Measurements from ENCODE around the gene GNG7. TPM values are rescaled to one million over a fixed set of nuclear protein-coding genes. Genes with fewer than 3 reads are reported as not detected.
"Not testable (repeated sequence)": the region's sequence is repeated elsewhere in the genome, so short reads cannot be mapped to it uniquely, and the experiment has no call there.

GNG7 gene
- polyA plus RNA-seq, 1 donor = 2.2 TPM

DNA sequence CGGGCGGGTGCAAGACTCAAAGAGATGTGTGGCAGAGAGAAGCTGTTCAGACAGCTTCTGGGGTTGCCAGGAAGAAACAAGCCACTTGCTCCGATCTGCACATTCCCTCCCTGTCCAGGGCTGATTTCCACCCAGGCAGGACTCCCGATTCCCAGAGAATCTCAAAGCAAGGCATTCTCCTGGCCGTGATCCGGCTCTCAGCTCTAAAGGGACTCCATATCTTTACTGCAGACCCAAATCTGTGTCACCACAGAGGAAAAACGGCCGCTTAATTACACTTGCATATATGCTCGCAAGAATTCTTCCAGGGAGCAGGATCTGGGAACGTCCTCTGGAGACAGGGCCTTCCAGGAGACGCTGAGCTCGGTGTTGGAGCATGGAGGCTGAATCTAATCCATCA lies 25.7 kb downstream of the GNG7 start:
- Histone ChIP-seq H3K27ac (ENCODE audit: low read length) (no peak overlapping the region), H3K4me3 (ENCODE audit: low read length) (no peak overlapping the region), H3K4me1 (ENCODE audit: control insufficient read depth, insufficient read depth, low read length) (no peaks in the 10 kb centered on the region), H3K27me3 (ENCODE audit: control insufficient read depth, insufficient read depth, low read length) (peaks cover 15% of the 10 kb centered on the region), H3K9me3 (ENCODE audit: control insufficient read depth, low read depth, low read length) (no peaks in the 10 kb centered on the region), H3K36me3 (ENCODE audit: control insufficient read depth, insufficient read depth, low read length) (no peaks in the 10 kb centered on the region)
- no peak for DNase-seq
- no CpG with 5 or more reads among the region's 12 CpGs for WGBS (ENCODE audit: insufficient coverage, low lambda C conversion rate)

DNA sequence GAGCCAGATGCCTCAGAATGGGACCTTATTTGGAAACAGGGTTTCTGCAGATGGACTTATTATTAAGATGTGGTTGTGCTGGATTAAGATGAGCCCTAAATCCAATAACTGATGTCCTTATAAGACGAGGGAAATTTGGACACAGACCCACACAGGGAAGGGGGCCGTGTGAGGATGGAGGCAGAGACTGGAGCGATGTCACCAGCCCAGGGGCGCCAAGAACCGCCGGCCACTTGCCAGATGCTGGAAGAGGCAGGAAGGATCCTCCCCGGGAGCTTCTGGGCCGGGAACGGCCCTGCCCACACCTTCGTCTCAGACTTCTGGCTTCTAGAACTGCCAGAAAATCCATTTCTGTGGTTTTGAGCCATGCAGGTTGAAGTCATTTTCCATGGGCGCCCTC lies 26.6 kb downstream of the GNG7 start:
- H3K4me1 ChIP-seq (ENCODE audit: control insufficient read depth, insufficient read depth, low read length) = no peaks in the 10 kb centered on the region
- H3K9me3 ChIP-seq (ENCODE audit: control insufficient read depth, low read depth, low read length) = no peaks in the 10 kb centered on the region
- H3K4me3 ChIP-seq (ENCODE audit: low read length) = no peak overlapping the region
- no peaks in the 10 kb centered on the region for H3K36me3 ChIP-seq (ENCODE audit: control insufficient read depth, insufficient read depth, low read length)
- no CpG with 5 or more reads among the region's 11 CpGs for WGBS (ENCODE audit: insufficient coverage, low lambda C conversion rate)
- peaks cover 15% of the 10 kb centered on the region for H3K27me3 ChIP-seq (ENCODE audit: control insufficient read depth, insufficient read depth, low read length)
- no peak for DNase-seq
- H3K27ac ChIP-seq (ENCODE audit: low read length) = no peak overlapping the region

DNA sequence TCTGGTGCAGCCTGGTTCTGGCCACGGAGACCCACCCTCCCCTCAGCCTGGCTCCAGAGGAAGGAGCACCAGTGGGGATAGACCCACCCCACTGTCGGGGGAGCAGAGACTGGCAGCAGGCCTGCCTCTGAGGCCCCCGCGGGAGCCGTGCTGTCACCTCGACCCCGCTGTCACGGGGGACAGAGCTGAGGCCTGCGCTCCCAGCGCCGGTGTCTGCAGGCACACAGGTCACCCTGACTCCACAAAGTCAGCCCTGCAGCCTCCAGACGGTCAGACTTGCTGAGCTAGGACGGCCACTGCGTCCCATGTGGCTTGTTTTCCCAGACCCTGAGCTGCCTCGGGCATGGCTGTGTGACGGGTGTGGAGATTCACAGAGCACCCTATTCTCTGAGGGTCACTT lies 32.3 kb downstream of the GNG7 start:
- WGBS (ENCODE audit: insufficient coverage, low lambda C conversion rate) = no CpG with 5 or more reads among the region's 16 CpGs
- peaks cover 5% of the 10 kb centered on the region for H3K27me3 ChIP-seq (ENCODE audit: control insufficient read depth, insufficient read depth, low read length)
- no peak for DNase-seq
- H3K4me1 ChIP-seq (ENCODE audit: control insufficient read depth, insufficient read depth, low read length) = no peaks in the 10 kb centered on the region
- no peak overlapping the region for H3K27ac ChIP-seq (ENCODE audit: low read length)
- H3K4me3 ChIP-seq (ENCODE audit: low read length) = no peak overlapping the region
- H3K9me3 ChIP-seq (ENCODE audit: control insufficient read depth, low read depth, low read length) = no peaks in the 10 kb centered on the region
- H3K36me3 ChIP-seq (ENCODE audit: control insufficient read depth, insufficient read depth, low read length) = no peaks in the 10 kb centered on the region

DNA sequence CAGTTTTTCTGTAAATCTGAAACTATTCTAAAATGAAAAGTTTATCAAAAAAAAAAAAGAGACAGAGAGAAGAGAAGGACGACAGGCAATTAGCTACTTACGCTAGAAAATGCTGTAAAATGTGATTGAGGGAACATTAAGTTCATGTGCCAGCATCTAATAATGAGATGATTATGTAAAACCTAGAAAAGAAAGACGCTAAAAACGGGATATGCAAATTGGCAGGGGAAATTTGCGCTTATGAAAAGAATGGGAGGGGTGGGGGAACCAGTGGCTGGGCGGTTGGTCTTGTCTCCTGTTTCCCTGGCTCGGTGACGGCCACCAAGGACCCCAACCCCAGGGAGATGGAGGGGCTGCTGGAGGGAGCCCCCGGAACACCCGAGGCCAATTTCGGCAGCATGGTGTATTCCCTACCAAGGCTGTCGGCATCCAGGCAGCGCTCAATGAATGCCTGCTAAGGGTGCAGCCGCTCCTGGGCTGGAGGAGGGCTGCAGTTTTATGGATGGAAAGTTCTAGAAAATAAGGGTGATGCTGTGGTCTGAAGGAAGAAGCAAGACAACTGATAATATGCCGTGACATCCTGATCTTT lies 34.2 kb downstream of the GNG7 start:
- no peak for DNase-seq
- Histone ChIP-seq H3K36me3 (ENCODE audit: control insufficient read depth, insufficient read depth, low read length) (no peaks in the 10 kb centered on the region), H3K4me3 (ENCODE audit: low read length) (no peak overlapping the region), H3K27ac (ENCODE audit: low read length) (no peak overlapping the region), H3K27me3 (ENCODE audit: control insufficient read depth, insufficient read depth, low read length) (no peaks in the 10 kb centered on the region), H3K9me3 (ENCODE audit: control insufficient read depth, low read depth, low read length) (no peaks in the 10 kb centered on the region), H3K4me1 (ENCODE audit: control insufficient read depth, insufficient read depth, low read length) (no peaks in the 10 kb centered on the region)
- 92% methylated on average over 4 of the region's 15 CpGs for WGBS (ENCODE audit: insufficient coverage, low lambda C conversion rate)

DNA sequence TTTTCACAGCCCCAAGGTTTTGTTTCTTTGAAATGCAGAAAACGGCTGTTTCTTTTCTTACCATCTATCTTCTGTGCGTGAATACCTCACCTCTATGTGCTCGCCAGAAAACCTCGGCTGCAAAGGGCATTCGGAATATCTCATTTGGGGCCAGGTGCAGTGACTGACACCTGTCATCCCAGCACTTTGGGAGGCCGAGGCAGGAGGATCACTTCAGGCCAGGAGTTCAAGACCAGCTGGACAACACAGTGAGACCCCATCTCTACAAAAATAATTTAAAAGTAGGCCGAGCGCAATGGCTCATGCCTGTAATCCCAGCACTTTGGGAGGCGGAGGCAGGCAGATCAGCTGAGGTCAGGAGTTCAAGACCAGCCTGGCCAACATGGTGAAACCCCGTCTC lies 35.1 kb downstream of the GNG7 start:
- not testable (repeated sequence) for H3K27me3 ChIP-seq (ENCODE audit: control insufficient read depth, insufficient read depth, low read length); DNase-seq; H3K9me3 ChIP-seq (ENCODE audit: control insufficient read depth, low read depth, low read length); H3K4me3 ChIP-seq (ENCODE audit: low read length); H3K4me1 ChIP-seq (ENCODE audit: control insufficient read depth, insufficient read depth, low read length); H3K36me3 ChIP-seq (ENCODE audit: control insufficient read depth, insufficient read depth, low read length); H3K27ac ChIP-seq (ENCODE audit: low read length)
- WGBS (ENCODE audit: insufficient coverage, low lambda C conversion rate) = no CpG with 5 or more reads among the region's 10 CpGs

DNA sequence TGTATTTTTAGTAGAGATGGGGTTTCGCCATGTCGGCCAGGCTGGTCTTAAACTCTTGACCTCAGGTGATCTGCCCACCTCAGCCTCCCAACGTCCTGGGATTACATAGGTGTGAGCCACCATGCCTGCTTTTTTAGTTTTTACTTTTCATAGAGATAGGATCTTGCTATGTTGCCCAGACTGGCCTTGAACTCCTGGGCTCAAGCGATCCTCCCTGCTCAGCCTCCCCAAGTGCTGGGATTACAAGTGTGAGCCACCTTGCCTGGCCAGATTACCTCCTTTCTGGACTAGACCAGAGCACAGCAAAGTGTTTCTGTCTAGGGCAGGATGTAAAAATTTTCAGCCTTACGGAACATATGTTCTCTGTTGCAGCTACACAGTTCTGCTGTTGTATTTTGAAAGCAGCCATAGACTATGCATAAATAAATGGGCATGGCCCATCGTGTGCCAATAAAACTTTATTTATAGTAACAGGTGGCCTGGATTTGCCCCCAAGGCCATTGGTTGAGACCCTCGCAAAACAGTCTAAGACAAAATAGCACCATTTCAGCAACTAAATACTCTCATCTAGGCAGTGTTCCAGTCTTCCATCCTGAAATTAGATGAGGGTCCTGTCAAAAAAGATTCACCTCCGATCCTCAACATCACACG lies 36.0 kb downstream of the GNG7 start:
- Histone ChIP-seq H3K4me3 (ENCODE audit: low read length) (no peak overlapping the region), H3K27me3 (ENCODE audit: control insufficient read depth, insufficient read depth, low read length) (no peaks in the 10 kb centered on the region), H3K9me3 (ENCODE audit: control insufficient read depth, low read depth, low read length) (peaks cover 2% of the 10 kb centered on the region), H3K36me3 (ENCODE audit: control insufficient read depth, insufficient read depth, low read length) (no peaks in the 10 kb centered on the region), H3K4me1 (ENCODE audit: control insufficient read depth, insufficient read depth, low read length) (no peaks in the 10 kb centered on the region), H3K27ac (ENCODE audit: low read length) (no peak overlapping the region)
- no peak for DNase-seq
- 60% methylated on average over 1 of the region's 9 CpGs for WGBS (ENCODE audit: insufficient coverage, low lambda C conversion rate)

DNA sequence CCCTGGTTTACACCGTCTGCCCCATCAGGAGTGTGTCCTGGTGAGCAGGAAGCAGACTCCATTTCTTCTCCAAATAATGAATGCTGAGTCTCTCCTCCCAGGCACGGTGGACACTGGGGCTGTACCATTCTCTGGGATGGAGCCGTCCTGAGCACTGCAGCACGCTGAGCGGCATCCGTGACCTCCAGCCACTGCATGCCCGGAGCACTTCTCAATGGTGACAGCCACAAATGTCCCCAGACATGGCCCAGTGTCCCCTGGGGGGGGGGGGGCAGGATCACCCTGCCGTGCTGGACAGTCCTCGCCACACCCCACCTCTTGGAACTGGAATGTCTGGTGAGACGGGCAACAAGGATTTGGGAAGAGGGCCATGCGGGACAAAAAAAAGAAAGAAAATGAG lies 37.4 kb downstream of the GNG7 start:
- Histone ChIP-seq H3K27me3 (ENCODE audit: control insufficient read depth, insufficient read depth, low read length) (no peaks in the 10 kb centered on the region), H3K27ac (ENCODE audit: low read length) (no peak overlapping the region), H3K36me3 (ENCODE audit: control insufficient read depth, insufficient read depth, low read length) (no peaks in the 10 kb centered on the region), H3K9me3 (ENCODE audit: control insufficient read depth, low read depth, low read length) (peaks cover 2% of the 10 kb centered on the region), H3K4me1 (ENCODE audit: control insufficient read depth, insufficient read depth, low read length) (no peaks in the 10 kb centered on the region), H3K4me3 (ENCODE audit: low read length) (no peak overlapping the region)
- no peak for DNase-seq
- WGBS (ENCODE audit: insufficient coverage, low lambda C conversion rate) = 100% methylated on average over 3 of the region's 11 CpGs

DNA sequence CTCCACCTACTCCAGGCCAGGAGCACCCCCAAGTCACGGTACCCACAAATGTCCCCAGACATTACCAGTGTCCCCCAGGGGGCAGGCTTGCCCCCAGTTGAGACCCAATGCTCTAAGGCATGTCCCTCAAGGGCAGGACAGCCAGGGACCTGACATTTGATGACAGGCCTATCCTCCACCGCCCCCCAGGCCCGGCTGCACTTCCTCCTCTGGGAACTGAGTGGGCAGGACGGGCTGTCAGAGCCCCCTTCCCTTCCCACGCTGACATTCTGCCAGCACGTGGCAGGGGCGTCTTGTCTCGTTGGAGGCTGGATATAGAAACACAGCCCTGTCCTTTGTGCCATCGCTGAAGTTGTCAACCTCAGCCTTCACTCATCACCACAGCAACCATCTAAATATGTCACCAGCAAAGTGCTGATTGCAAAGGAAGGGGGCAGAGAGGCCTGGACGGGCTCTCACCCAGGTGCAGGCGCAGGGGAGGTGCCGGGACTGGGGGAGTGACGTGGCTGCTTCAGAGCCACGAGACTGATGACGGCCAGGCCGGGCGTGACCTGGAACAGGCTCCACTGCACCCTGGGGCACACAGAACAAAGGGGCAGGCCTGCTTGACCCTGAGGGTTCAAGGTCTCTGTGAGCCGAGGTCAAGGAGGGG lies 38.4 kb downstream of the GNG7 start:
- Histone ChIP-seq H3K27ac (ENCODE audit: low read length) (no peak overlapping the region), H3K9me3 (ENCODE audit: control insufficient read depth, low read depth, low read length) (peaks cover 2% of the 10 kb centered on the region), H3K27me3 (ENCODE audit: control insufficient read depth, insufficient read depth, low read length) (no peaks in the 10 kb centered on the region), H3K36me3 (ENCODE audit: control insufficient read depth, insufficient read depth, low read length) (no peaks in the 10 kb centered on the region), H3K4me3 (ENCODE audit: low read length) (no peak overlapping the region), H3K4me1 (ENCODE audit: control insufficient read depth, insufficient read depth, low read length) (no peaks in the 10 kb centered on the region)
- WGBS (ENCODE audit: insufficient coverage, low lambda C conversion rate) = no CpG with 5 or more reads among the region's 18 CpGs
- DNase-seq = no peak

DNA sequence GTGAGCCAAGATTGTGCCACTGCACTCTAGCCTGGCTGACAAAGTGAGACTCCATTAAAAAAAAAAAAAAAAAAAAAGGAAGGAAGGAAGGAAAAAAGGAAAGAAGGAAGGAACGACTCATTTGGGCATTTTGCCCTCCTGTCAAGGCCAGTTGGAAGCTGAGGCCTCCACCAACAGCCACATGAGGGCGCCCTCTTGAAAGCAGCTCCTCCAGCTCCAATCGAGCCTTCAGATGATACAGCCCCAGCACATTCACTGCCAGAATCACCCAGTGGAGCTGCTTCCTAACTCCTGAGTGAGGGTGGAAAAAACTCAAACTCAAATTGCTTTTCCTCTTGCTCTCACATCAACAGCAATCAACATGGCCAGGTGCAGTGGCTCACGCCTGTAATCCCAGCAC lies 40.9 kb downstream of the GNG7 start:
- no peaks in the 10 kb centered on the region for H3K36me3 ChIP-seq (ENCODE audit: control insufficient read depth, insufficient read depth, low read length)
- no peak overlapping the region for H3K4me3 ChIP-seq (ENCODE audit: low read length)
- H3K27ac ChIP-seq (ENCODE audit: low read length) = no peak overlapping the region
- peaks cover 2% of the 10 kb centered on the region for H3K9me3 ChIP-seq (ENCODE audit: control insufficient read depth, low read depth, low read length)
- WGBS (ENCODE audit: insufficient coverage, low lambda C conversion rate) = no CpG with 5 or more reads among the region's 4 CpGs
- no peaks in the 10 kb centered on the region for H3K27me3 ChIP-seq (ENCODE audit: control insufficient read depth, insufficient read depth, low read length)
- H3K4me1 ChIP-seq (ENCODE audit: control insufficient read depth, insufficient read depth, low read length) = no peaks in the 10 kb centered on the region
- DNase-seq = no peak

DNA sequence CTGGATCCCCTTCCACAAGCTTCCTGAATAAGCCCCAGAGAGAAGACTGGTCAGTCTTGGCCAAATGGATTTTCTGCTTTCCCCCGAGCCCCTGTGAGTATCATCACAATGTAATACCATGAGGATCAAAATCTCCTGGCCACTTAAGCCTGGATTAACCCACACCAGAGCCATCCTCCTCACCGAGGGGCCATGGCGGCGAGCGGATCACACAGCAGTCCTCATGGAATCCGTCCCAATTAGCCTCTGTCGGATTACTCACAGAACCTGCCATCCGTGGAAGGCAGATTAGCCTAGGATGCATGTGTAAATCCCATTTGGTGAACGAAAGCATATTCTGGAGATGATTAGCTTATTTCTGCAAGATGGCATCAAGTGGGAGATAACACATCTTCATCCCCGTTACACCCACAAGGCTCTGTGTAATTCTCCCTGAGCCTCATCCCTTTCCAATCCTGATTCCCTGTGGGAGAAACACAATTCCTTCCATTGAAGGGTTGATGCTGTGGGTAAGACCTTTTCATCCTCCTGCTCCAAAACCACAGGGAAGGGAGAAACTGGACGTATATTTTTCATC lies 42.5 kb downstream of the GNG7 start:
- Histone ChIP-seq H3K4me3 (ENCODE audit: low read length) (no peak overlapping the region), H3K36me3 (ENCODE audit: control insufficient read depth, insufficient read depth, low read length) (no peaks in the 10 kb centered on the region), H3K27ac (ENCODE audit: low read length) (no peak overlapping the region), H3K4me1 (ENCODE audit: control insufficient read depth, insufficient read depth, low read length) (no peaks in the 10 kb centered on the region), H3K9me3 (ENCODE audit: control insufficient read depth, low read depth, low read length) (peaks cover 2% of the 10 kb centered on the region), H3K27me3 (ENCODE audit: control insufficient read depth, insufficient read depth, low read length) (no peaks in the 10 kb centered on the region)
- no peak for DNase-seq
- 100% methylated on average over 3 of the region's 11 CpGs for WGBS (ENCODE audit: insufficient coverage, low lambda C conversion rate)
